ENCODE measurements around the gene RTRAF. TPM values are rescaled to one million over a fixed set of nuclear protein-coding genes. Genes with fewer than 3 reads are reported as not detected.

Gene RTRAF
- total RNA-seq, 1 experiment from 2014 or later: 190 TPM

- intact Hi-C loops (cut with micrococcal nuclease): no loop called here
- POLR2A ChIA-PET: no interaction called here
- Histone ChIP-seq H3K4me3 (replicated peaks in 1 of 2; ENCODE audit: low read depth in 1 of 2, low read length in 2 of 2) (no peak overlapping the region), H3K9ac (ENCODE audit: low read length) (no peak overlapping the region), H3K4me2 (ENCODE audit: low read length) (no peak overlapping the region), H3K9me2 (ENCODE audit: insufficient read depth) (no peaks in the 10 kb centered on the region), H3K9me3 (ENCODE audit: control insufficient read depth in 1 of 2, insufficient read depth in 1 of 2, low read depth in 1 of 2, low read length in 2 of 2) (no peaks in the 10 kb centered on the region), H3K27ac (ENCODE audit: low read depth, low read length) (no peak overlapping the region), H3K36me3 (ENCODE audit: control insufficient read depth in 1 of 2, insufficient read depth in 2 of 2, low read length in 2 of 2) (no peaks in the 10 kb centered on the region), H3K27me3 (ENCODE audit: insufficient read depth, low read length) (no peaks in the 10 kb centered on the region), H3K4me1 (ENCODE audit: control insufficient read depth in 1 of 2, insufficient read depth in 2 of 2, low read length in 2 of 2) (no peaks in the 10 kb centered on the region; a peak in 1 of 4 replicates), H2AFZ (ENCODE audit: low read depth, low read length, poor library complexity, severe bottlenecking) (no peak overlapping the region), H4K20me1 (ENCODE audit: insufficient read depth) (no peaks in the 10 kb centered on the region), H3K79me2 (ENCODE audit: insufficient read depth, low read length) (no peaks in the 10 kb centered on the region)
- RAD21 ChIA-PET (ENCODE audit: low non-redundant PET in 1 of 2, low total read pairs in 2 of 2, uncharacterized antibody in 2 of 2, unreplicated experiment in 2 of 2): no interaction called here
- ATAC-seq (no peak), DNase-seq (ENCODE audit: low read depth, low spot score) (no peak)
- no peak for TF ChIP-seq JUND (IDR thresholded peaks at IDR 0.05)
- TF ChIP-seq CTCF (IDR thresholded peaks at IDR 0.05 in 2 of 3, conservative IDR thresholded peaks at IDR 0.05 in 1 of 3; ENCODE audit: borderline replicate concordance in 1 of 3, insufficient read depth in 1 of 3, low read depth in 2 of 3, low read length in 2 of 3): no peak
- no peak for TF ChIP-seq POLR2A (IDR thresholded peaks at IDR 0.05; ENCODE audit: borderline replicate concordance, extremely low read depth, insufficient read depth, insufficient read length)
- TF ChIP-seq CBX3 (IDR thresholded peaks at IDR 0.05; ENCODE audit: low read depth): no peak
- TF ChIP-seq REST (IDR thresholded peaks at IDR 0.05; ENCODE audit: low read depth): no peak
- TF ChIP-seq ZFX (IDR thresholded peaks at IDR 0.05): no peak
- no peak for TF ChIP-seq MAX (IDR thresholded peaks at IDR 0.05)
- no peak for TF ChIP-seq ELF1 (IDR thresholded peaks at IDR 0.05; ENCODE audit: borderline replicate concordance, low read depth)
- TF ChIP-seq ZBTB33 (IDR thresholded peaks at IDR 0.05; ENCODE audit: extremely low read depth, insufficient replicate concordance, low read length): no peak
- no peak for TF ChIP-seq EGR1 (IDR thresholded peaks at IDR 0.05; ENCODE audit: low read depth)
- BruUV-seq (replicated peaks): no TSS peak
- CTCF ChIA-PET: no interaction called here
These were observed 29.4 kb upstream of the RTRAF start for GRCh38 chr14:51959928-51960327.

All from HCT116 (cell line).